Activated CD8-positive, alpha-beta T cell treated with anti-CD3 and anti-CD28 coated beads for 36 hours (primary cell): ENCODE data around the gene IL22. TPM values are rescaled to one million over a fixed set of nuclear protein-coding genes. Genes with fewer than 3 reads are reported as not detected.

Experiments used
- ATAC-seq: fragments of 200-7000 bp; cut with Tn5 transposase; one replicate; pipeline ENCODE4 v1.10.0; 2021; ENCODE audit warnings: mild to moderate bottlenecking, moderate library complexity
- CTCF ChIA-PET: fragments of 350-600 bp; sonication (Branson Sonifier 250); formaldehyde crosslinking; loops from one replicate; lab custom pipeline; 2021; ENCODE audit warnings: antibody characterized with exemption; lab: Charles Lee
- POLR2A ChIA-PET: fragments of 350-600 bp; sonication (Branson Sonifier 250); formaldehyde crosslinking; loops from one replicate; lab custom pipeline; 2021; ENCODE audit warnings: antibody characterized with exemption; lab: Charles Lee
- DNase-seq: peaks from one replicate; pipeline ENCODE4 v3.0.0-alpha.2; 2020
- H3K27ac Mint-ChIP-seq: one replicate; pipeline ENCODE4 v1.8.0; 2021; ENCODE audit warnings: mild to moderate bottlenecking, mixed read lengths
- H3K27me3 Mint-ChIP-seq: one replicate; pipeline ENCODE4 v1.8.0; 2021; ENCODE audit warnings: mixed read lengths
- H3K36me3 Mint-ChIP-seq: one replicate; pipeline ENCODE4 v1.8.0; 2021; ENCODE audit warnings: low read depth, mixed read lengths
- H3K4me1 Mint-ChIP-seq: one replicate; pipeline ENCODE4 v1.8.0; 2021; ENCODE audit warnings: low read depth, mixed read lengths
- H3K4me3 Mint-ChIP-seq: one replicate; pipeline ENCODE4 v1.8.0; 2021; ENCODE audit warnings: mild to moderate bottlenecking, moderate library complexity, mixed read lengths
- H3K9me3 Mint-ChIP-seq: one replicate; pipeline ENCODE4 v1.8.0; 2021; ENCODE audit warnings: mixed read lengths
- CTCF ChIP-seq: fragments of 200-600 bp; IDR thresholded peaks from one replicate; pipeline ENCODE4 v1.8.0; 2022; ENCODE audit warnings: antibody characterized with exemption, mild to moderate bottlenecking
- intact Hi-C: fragments of 100-400 bp; cut with micrococcal nuclease; formaldehyde crosslinking; loops from one replicate; pipeline ENCODE4 v1.10.0; 2022
- total RNA-seq, 2 experiments: library from RNA; stranded (reverse); gene quantifications; one replicate each; pipeline ENCODE4 v1.2.3, GENCODE V29; 2021

The IL22 gene
- total RNA-seq, 2 experiments from 2014 or later, result not detected

GRCh38 chr12:68240079-68240478 lies 13.3 kb downstream of the IL22 start:
- Mint-ChIP-seq H3K4me1 (peaks cover 60% of the 10 kb centered on the region), H3K4me3 (no peak overlapping the region), H3K9me3 (peaks cover 7% of the 10 kb centered on the region), H3K27me3 (no peaks in the 10 kb centered on the region), H3K27ac (peak overlapping the region; percentile 86), H3K36me3 (peaks cover 1% of the 10 kb centered on the region)
- ATAC-seq (no peak), DNase-seq (no peak)
- ChIA-PET CTCF (interaction anchor here (1.3 to 1.5 kb wide), 2 partner anchors 8 to 77 kb away, joined by 7 to 12 read pairs; no protein-coding TSS in a partner anchor), POLR2A (no interaction called here)
- TF ChIP-seq CTCF, result no peak
- intact Hi-C loops, result loop anchor here (5.0 kb wide), 1 partner anchor 37 kb away; no protein-coding TSS in a partner anchor

- no peak for ATAC-seq
- POLR2A ChIA-PET, result interaction anchor here (0.6 to 1.0 kb wide), 2 partner anchors 9 to 39 kb away, joined by 3 to 4 read pairs; no protein-coding TSS in a partner anchor
- intact Hi-C loops, result no loop called here
- DNase-seq, result no peak
- H3K27me3 Mint-ChIP-seq, result no peaks in the 10 kb centered on the region
- no peak for TF ChIP-seq CTCF
- H3K4me1 Mint-ChIP-seq, result peaks cover 64% of the 10 kb centered on the region
- no peak overlapping the region for H3K4me3 Mint-ChIP-seq
- peaks cover 7% of the 10 kb centered on the region for H3K9me3 Mint-ChIP-seq
- peaks cover 1% of the 10 kb centered on the region for H3K36me3 Mint-ChIP-seq
- CTCF ChIA-PET, result interaction anchor here (0.9 kb wide), 1 partner anchor 16 kb away, joined by 7 read pairs; no protein-coding TSS in a partner anchor
- no peak overlapping the region for H3K27ac Mint-ChIP-seq
These were observed 14.0 kb downstream of the IL22 start for GRCh38 chr12:68239309-68239982.

GRCh38 chr12:68237619-68238018 lies 15.8 kb downstream of the IL22 start:
- intact Hi-C loops, result no loop called here

GRCh38 chr12:68237078-68237477 lies 16.3 kb downstream of the IL22 start:
- intact Hi-C loops, result no loop called here
- H3K4me3 Mint-ChIP-seq, result peak overlapping the region; percentile 76
- H3K27me3 Mint-ChIP-seq, result no peaks in the 10 kb centered on the region
- H3K4me1 Mint-ChIP-seq, result peaks cover 60% of the 10 kb centered on the region
- H3K27ac Mint-ChIP-seq, result peak overlapping the region; percentile 86
- H3K9me3 Mint-ChIP-seq, result no peaks in the 10 kb centered on the region
- no peak for ATAC-seq
- H3K36me3 Mint-ChIP-seq, result peaks cover 1% of the 10 kb centered on the region
- POLR2A ChIA-PET, result no interaction called here
- no peak for DNase-seq
- CTCF ChIA-PET, result interaction anchor here (0.9 to 3.2 kb wide), 6 partner anchors 13 to 197 kb away, joined by 3 to 21 read pairs (median 4); no protein-coding TSS in a partner anchor
- no peak for TF ChIP-seq CTCF

More at GRCh38 chr12:68237619-68238018, 15.8 kb downstream of the IL22 start:
- Mint-ChIP-seq H3K27me3 (no peaks in the 10 kb centered on the region), H3K4me3 (no peak overlapping the region), H3K27ac (peak overlapping the region; percentile 24), H3K36me3 (peaks cover 1% of the 10 kb centered on the region), H3K9me3 (peaks cover 3% of the 10 kb centered on the region), H3K4me1 (peaks cover 64% of the 10 kb centered on the region)
- DNase-seq (no peak), ATAC-seq (no peak)
- ChIA-PET POLR2A (no interaction called here), CTCF (interaction anchor here (0.9 to 3.2 kb wide), 6 partner anchors 12 to 104 kb away, joined by 3 to 21 read pairs (median 4); partner anchors contain the start of gene IL26)
- TF ChIP-seq CTCF, result no peak
